ENCODE measurements around the gene SMPD3.

DNA sequence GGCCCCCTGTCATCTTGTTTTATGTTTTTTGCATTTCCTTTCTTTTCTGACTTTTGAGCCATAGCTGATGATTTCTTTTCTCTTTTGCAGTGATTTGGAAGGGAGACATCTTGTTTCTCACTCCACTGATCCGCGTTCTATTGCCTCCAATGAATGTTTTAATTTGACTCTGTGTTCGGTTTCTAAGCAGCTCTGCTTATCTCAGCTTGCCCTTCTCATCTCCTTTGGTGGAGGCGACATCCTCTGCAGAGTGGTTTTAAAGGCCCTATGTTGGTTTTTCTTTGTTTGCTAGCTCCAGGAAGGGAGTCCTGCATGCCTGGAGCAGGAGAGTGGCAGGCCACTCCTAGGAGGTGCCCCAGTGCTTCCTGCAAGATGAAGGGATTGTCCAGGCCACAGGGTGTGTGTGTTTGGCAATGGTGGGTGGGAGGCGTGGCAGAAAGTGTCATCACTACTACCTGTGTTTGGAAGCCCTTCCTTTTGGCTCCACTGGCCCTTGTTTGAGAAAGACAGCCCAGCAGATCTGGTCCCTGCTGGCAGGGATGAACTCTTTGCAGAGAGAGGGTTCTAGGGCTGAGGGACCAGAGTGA is 13.6 kb downstream of the SMPD3 start:
- TF ChIP-seq, protein P1, sequence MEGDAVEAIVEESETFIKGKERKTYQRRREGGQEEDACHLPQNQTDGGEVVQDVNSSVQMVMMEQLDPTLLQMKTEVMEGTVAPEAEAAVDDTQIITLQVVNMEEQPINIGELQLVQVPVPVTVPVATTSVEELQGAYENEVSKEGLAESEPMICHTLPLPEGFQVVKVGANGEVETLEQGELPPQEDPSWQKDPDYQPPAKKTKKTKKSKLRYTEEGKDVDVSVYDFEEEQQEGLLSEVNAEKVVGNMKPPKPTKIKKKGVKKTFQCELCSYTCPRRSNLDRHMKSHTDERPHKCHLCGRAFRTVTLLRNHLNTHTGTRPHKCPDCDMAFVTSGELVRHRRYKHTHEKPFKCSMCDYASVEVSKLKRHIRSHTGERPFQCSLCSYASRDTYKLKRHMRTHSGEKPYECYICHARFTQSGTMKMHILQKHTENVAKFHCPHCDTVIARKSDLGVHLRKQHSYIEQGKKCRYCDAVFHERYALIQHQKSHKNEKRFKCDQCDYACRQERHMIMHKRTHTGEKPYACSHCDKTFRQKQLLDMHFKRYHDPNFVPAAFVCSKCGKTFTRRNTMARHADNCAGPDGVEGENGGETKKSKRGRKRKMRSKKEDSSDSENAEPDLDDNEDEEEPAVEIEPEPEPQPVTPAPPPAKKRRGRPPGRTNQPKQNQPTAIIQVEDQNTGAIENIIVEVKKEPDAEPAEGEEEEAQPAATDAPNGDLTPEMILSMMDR (IDR thresholded peaks at IDR 0.05) = no peak
- TF ChIP-seq POLR2A (IDR thresholded peaks at IDR 0.05) = no peak
